GM12801 (cell line): Measurements from ENCODE around the gene GC.

ENCODE experiments used
- CTCF ChIP-seq: IDR thresholded peaks from one replicate; pipeline ENCODE4 v1.5.1; 2011; ENCODE audit warnings: control low read depth; ENCODE audit not compliant: insufficient read length; ENCODE audit errors: extremely low read depth

Gene GC

GRCh38 chr4:71772592-71772991, 11.3 kb downstream of the GC start:
- no peak for TF ChIP-seq CTCF

GRCh38 chr4:71771613-71772012, 12.3 kb downstream of the GC start:
- no peak for TF ChIP-seq CTCF

- TF ChIP-seq CTCF: no peak
These were observed 14.4 kb downstream of the GC start for GRCh38 chr4:71769434-71769833.

GRCh38 chr4:71768123-71768522, 15.8 kb downstream of the GC start:
- no peak for TF ChIP-seq CTCF

GRCh38 chr4:71765821-71766383, 18.0 kb downstream of the GC start:
- no peak for TF ChIP-seq CTCF

- no peak for TF ChIP-seq CTCF
These were observed 18.5 kb downstream of the GC start for GRCh38 chr4:71765350-71765749.

GRCh38 chr4:71752383-71753042, 31.4 kb downstream of the GC start:
- TF ChIP-seq CTCF: no peak
